ENCODE data around the gene SPATA17.

Gene SPATA17

DNA sequence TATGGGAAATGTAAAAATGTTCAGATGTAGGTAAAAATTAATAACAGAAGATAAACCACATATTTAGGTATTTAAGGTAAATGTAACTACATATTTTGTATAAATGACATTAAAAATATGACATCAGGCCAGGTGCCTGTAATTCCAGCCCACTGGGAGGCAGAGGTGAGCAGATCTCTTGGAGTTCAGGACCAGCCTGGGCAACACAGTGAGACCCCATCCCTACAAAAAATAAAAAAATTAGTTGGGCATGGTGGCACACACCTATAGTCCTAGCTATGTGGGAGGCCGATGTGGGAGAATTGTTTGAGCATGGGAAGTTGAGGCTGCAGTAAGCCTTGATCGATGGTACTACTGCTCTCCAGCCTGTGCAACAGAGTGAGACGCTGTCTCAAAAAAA lies 216.5 kb downstream of the SPATA17 start:
- no peak for DNase-seq (ENCODE audit: low read depth in 1 of 2, low spot score in 1 of 2)

DNA sequence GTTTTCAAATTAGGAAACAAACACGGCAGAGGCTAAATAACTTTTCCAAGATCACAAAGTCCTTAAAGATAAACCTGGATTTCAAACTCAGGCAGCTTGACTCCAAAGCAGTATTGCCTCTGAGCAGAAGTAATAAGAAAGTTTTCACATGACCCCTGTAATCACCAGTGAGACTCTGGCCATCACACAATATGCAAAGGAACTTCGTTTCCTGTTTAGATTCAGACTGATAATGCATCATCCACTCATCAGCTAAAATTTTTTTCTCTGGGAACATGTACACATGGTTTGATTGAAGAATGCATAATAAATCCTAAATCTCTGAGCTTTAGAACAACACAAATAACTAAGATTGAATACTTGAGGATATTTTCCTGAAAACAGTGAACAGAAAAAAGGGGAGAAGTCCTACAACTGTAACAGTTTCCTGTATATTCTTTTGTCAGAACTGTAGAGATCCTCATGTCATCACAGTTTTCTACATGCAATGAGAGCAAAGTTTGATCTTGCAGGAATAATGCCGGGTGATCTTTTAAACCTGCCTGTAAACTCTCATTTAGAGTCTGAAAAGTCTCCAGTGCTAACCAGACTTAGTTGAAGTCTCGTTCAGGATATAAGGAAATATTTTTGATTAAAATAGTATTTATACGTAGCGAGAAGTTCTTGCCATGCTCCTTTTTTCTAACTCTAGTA lies 225.3 kb downstream of the SPATA17 start:
- no peak for DNase-seq (ENCODE audit: low read depth in 1 of 2, low spot score in 1 of 2)

DNA sequence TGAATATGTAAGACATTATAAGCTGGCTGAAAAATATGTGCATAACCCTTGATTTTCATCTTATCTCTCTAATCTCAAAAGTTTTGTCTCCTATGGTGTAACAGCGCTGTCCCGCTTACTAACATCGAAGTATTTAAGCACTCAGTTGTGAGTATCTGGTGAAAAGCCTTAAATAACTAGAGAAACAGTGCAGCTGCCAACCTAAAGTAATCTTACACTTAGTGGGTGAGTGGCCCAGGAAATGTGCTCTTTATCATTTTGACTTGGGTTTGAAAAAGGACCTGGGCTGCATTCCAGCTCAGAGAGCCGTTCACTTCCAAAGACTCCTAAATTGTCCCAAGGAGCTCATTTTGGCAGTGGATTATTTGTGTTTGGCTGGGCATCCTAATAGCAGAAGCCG lies 225.9 kb downstream of the SPATA17 start:
- no peak for DNase-seq (ENCODE audit: low read depth in 1 of 2, low spot score in 1 of 2)

DNA sequence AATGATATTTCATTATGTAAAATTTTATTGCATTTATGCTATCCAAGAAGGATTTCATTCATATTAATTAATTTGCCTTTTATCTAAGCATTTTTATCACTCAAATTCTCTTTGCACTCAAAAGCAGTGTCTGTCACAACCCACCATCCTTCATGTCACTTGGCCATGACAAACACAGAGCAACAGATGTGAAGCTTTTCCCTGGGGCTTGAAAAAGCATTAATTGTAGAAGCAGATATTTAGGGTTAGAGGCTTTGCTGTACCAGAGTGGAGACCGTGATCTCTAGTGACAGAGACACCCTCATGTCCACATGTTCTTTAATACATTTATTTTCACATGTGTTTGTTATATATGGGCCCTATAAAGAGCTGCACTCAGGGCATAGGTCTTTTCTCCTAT lies 230.5 kb downstream of the SPATA17 start:
- no peak for DNase-seq (ENCODE audit: low read depth in 1 of 2, low spot score in 1 of 2)

DNA sequence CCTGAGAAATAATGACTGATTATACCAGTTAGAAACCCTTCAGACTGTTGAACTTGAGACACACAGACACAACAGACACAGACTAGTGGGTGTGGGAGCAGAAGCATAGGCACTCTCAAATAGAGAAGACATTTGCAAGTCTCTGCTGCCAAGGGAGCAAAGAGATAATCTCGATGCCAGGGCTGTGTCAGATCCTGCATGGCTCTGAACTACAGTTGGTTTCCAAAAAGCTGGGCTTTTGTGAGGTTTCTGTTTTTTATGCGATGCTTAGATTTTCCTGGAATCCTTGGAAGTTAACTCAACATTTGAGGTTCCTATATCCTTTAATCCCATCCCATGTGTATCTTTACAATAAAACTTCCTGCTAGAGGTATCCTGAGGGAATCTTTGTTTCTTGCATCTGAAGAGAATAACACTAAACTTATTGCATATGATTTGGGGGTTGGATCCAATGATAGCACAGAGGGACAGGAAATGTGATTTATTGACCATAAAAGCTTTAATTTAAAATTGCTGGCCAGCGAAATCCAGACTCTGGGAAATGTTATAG lies 236.4 kb downstream of the SPATA17 start:
- DNase-seq (ENCODE audit: low read depth in 1 of 2, low spot score in 1 of 2): no peak

DNA sequence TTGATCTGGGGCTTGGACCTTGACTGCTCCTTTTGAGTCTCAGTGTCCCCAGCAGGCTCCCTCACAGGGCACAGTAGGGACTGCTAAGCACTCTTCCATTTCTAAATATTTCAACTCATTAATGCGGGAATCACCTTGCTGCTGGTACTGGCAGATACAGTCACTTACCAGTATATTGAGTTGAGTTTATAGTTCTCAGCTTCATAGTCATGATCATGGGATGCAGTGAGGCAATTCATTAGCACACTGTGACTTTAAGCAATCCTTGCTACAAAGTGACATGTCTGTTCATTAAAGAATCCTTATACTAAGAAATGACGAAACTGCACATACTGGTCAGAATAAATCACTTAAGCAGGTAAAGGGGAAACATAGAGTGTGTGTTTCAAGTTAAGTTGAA lies 240.8 kb downstream of the SPATA17 start:
- DNase-seq (ENCODE audit: low read depth in 1 of 2, low spot score in 1 of 2): no peak

DNA sequence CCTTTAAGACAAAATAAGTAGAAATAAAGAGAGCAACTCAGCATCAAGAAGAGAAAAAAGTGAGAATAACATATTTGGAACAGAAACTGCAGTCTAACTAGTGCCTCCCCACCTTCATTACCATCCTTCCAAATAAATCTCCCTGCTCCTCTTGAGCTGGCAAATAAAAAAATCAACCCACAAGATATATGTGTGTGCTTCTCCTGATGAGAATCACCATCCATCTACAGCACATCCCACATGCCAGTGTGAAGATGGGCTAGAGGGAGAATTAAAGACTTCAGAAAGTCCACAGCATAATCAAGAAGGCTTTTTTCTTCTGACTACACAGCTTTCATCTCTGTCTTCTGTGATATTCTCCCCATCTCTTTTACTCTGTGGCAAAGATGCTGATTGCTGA lies 244.1 kb downstream of the SPATA17 start:
- DNase-seq (ENCODE audit: low read depth in 1 of 2, low spot score in 1 of 2): no peak

DNA sequence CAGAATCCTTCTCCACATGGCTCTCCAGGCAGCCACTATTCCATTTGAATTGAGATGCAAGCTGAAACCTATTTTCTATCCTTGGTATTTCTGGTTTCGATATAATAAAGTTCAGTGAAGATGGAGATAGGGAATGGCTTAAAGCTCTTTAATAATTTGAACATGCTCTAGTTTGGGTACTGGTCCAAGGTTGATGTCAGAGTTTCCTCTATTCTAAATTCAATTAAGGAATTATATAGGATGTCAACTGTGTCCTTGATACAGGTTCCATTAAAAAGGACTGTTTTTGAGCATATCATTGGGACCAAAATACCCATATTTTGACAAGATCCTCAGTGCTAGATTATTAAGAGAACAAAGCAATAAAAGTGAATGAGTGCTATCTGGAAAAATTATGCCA lies 245.3 kb downstream of the SPATA17 start:
- no peak for DNase-seq (ENCODE audit: low read depth in 1 of 2, low spot score in 1 of 2)

DNA sequence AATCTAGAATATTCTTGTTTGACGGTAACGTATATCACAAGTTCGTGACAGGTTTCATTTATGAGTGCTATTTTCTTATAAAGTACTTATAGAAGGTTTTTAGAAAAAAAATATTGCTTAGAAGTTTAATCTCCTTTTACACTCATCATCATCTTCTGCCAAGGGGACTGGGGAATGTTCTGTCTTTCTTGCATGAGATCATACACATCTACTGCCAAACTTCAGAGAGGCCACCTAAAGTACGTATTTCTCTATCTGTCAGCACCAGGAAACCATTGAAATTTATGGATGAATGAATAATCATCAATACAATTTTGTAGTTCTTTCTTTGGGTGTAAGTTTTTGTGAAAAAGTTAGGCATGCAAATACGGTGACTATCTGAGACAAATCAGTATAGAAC lies 245.8 kb downstream of the SPATA17 start:
- no peak for DNase-seq (ENCODE audit: low read depth in 1 of 2, low spot score in 1 of 2)

DNA sequence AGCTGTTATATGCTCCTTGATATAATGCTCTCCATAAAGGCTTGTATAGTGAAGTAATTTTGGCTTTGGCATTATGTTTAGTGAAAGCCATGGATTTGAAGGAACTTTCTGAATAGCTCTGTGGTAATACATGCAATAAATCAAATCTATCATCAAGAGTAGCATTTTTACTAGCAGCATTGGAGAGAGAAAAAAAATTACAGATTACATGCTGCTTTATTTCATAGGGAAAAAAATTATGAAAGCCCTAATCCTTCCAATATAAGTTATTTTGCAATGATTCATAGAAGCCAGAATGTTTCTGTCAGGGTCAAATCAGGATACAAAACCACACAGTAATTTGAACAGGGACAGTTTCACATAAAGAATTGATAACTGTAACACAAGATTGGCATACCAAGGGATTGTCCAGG lies 250.0 kb downstream of the SPATA17 start:
- DNase-seq (ENCODE audit: low read depth in 1 of 2, low spot score in 1 of 2): no peak

DNA sequence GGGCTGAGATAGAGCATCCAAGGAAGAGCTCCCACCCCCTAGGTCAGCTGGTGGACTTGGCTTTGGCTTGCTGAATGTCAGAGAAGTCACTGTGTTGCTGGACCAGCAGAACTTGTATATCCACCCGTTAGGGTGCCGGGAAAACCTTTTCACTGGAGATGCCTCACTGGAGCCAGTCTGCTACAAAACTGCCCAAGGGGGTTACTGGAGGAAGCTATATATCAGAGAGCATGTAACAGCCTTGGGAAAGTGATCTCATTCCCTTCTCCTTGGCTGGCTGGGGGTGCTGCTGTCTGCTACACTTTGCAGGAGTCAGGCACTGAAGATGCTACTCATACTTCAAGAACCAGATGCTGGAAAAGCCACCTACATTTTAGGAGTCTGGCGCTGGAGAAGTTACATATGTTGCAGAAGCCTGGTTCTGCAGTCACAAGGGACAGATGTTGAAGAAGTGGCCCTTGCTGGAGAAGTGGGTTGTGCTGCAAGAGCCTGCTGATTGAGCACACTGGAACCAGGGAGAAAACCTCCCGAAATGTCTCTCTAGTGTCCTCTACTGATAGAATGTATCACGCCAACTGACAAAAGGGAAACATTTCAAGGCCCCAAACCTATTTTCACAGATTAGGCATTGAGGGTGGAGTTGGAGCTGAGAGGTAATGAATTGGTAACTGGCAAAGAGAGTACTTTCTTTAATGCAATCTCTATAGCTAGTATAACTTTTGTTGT lies 250.6 kb downstream of the SPATA17 start:
- DNase-seq (ENCODE audit: low read depth in 1 of 2, low spot score in 1 of 2): no peak

DNA sequence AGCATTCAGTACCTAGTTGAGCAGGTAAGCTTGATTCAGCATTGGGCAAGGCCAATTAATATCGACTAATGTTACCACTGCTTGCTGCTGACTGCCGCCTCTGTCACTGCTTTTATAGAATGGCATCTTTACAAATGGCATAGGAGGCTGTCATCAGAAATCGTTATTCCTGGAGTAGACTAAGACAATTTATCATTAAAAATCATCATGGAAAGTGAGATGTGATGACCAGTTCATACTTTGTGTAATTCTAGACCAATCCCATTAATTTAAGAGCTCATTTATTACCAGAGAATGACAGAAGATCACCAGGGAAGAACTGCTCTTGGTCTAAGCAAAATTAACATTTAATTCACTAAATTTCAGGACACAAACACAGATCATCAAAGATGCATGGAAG lies 254.0 kb downstream of the SPATA17 start:
- DNase-seq (ENCODE audit: low read depth in 1 of 2, low spot score in 1 of 2): no peak

DNA sequence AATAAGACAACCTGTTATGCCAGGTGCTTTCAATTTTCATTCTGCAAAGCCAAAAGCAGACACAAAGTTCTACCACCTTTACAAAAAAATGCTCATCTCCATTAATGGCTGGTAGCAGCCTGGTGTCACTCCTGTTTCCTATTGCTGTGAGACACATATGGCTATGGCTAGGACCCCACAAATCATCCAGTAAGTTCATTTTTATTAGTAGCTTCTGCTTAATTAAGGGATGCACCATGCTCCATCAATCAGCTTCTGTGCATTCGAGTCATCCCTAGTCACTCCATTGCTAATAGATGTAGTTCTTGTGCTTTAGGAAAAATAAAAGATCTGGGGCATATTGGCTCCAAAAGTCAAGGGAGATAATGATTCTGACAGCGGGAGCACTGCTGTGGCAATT lies 257.2 kb downstream of the SPATA17 start:
- no peak for DNase-seq (ENCODE audit: low read depth in 1 of 2, low spot score in 1 of 2)

DNA sequence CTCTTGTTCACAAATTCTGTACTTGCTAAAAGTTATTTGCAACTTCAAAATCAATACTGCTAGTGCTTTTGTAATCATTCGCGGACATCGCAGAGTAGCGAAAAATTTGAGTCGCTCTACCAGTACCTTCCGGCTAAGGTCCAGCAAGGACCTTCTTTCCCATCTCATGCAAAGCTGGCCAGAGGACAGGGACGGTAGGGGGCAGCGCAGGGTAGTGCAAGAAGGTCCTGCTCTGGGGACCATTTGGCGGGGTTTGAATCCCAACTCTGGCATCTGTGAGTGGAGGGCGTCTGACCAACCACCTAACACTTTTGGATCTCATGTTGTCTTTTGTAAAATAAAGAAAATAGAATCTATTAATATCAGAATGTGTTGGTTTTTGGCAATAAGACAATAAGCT lies 258.3 kb downstream of the SPATA17 start:
- DNase-seq (ENCODE audit: low read depth in 1 of 2, low spot score in 1 of 2): no peak

DNA sequence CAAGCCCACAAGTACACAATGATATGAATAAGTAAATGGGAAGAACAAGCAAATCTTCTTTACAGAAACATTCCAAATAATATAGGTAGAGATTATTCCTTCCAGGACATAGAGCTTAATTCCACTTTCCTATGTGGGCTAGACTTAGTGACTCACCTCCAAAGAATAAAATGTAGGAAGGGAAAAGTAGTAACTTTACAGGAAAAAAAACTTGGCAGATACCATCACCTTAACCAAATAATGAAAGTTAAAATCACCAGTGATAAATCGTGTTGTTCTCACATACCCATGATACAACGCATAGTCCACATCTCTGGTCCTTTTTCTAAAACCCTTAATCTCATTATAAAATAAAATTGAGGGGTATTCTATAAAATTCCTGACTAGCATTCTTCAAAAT lies 260.8 kb downstream of the SPATA17 start:
- no peak for DNase-seq (ENCODE audit: low read depth in 1 of 2, low spot score in 1 of 2)

DNA sequence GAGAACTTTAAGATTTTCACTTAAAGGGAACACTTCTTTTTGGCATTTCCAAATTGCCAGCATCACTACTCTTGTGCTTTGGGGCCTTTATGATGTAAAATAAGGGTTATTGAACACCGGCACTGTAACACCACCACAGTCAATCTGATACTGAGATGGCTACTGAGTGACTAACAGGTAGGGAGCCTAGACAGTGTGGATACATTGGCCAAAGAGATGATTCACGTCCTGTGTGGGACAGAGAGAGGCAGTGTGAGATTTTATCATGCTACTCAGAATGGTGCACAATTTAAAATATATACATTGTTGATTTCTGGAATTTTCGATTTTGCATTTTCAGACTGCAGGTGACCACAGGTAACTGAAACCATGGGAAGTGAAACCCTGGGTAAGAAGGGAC lies 261.6 kb downstream of the SPATA17 start:
- no peak for DNase-seq (ENCODE audit: low read depth in 1 of 2, low spot score in 1 of 2)

DNA sequence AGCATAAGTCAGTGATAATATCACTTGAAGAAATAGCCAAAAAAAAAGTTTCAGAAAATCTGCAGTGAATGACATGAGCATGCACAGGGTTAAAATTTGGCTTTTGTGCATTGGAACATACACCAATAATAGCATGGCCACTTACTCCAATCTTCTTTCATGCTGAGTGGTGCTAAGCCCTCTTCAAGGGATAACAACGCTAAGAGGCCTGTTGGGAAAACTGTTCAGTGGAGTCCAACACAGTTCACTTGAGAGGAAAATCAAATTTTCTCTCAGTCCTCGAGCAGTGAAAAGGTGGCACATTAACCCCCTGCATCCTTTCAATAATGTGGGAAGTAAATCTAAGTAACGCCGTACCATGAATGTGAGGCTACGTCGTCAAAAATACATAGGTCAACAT lies 264.7 kb downstream of the SPATA17 start:
- no peak for DNase-seq (ENCODE audit: low read depth in 1 of 2, low spot score in 1 of 2)

DNA sequence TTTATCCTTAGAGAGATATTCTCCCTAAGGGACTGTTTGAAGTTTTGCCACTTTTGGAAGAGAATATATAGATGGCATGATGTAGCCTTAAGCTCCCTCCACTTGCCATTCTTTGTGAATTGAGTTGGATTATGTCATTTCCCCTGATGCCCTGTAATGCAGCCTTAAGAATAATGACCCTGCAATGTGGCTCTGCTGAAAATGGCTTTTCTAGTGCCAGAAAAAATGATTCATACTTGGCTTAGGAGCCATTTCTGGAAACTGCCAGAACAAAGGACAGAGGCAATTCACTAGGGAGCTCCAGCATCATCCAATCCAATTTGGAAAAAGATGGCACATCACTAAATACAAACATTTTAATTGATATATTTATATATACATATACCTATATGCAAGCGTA lies 265.3 kb downstream of the SPATA17 start:
- no peak for DNase-seq (ENCODE audit: low read depth in 1 of 2, low spot score in 1 of 2)

DNA sequence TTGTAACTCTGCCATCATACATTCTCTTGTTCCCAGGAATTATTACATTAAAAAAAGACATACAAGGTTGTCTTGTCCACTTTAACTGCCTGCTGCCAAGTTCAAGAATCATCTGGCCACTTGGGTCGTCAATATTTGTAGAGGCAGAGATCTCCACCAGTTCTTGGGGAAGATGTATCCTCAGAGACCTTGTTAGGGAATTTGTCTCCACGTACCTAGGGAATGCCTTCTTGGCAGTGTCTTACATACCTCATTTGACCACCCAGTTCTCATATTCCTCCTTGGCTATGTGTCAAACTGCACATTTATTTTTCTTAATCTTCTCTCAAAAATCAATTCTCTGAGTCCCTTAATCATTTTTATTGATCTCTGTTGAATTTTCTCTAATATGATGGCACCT lies 266.0 kb downstream of the SPATA17 start:
- DNase-seq (ENCODE audit: low read depth in 1 of 2, low spot score in 1 of 2): no peak

DNA sequence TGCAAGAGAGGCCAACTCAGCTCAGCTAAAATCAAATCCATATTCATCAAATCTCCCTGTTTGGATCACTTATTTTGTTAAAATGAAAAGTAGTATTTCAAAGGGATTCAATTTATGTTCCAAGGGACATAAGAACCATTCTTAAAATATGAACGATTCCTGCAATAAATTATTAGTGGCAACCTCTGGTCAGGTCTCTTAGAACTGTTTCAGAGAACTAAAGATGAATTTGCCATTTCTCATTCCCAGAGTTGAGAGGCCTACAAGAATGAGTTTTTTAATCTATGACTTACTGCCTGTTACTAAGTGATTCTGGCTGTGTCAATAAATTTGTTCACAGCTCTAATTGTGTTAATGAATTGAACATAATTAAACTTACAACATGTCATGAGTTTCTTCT lies 268.5 kb downstream of the SPATA17 start:
- no peak for DNase-seq (ENCODE audit: low read depth in 1 of 2, low spot score in 1 of 2)

DNA sequence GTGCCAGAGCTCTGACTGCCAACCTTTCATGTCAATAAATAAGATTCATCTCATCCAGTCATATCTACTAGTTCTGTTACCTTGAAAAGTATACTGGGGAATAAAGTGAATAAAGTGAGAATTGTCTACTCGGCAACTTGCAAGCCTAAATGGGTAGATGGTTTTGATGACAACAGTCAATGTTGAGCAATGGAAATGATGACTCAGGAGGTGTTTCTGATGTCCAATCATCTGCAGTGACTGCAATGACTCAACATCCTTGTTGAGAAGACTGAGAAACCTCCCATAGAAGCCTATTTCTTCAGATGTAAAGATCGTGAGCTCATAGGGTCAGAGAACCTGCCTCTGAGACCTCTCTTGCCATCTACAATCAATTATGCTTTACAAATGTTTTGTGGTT lies 276.4 kb downstream of the SPATA17 start:
- no peak for DNase-seq (ENCODE audit: low read depth in 1 of 2, low spot score in 1 of 2)

DNA sequence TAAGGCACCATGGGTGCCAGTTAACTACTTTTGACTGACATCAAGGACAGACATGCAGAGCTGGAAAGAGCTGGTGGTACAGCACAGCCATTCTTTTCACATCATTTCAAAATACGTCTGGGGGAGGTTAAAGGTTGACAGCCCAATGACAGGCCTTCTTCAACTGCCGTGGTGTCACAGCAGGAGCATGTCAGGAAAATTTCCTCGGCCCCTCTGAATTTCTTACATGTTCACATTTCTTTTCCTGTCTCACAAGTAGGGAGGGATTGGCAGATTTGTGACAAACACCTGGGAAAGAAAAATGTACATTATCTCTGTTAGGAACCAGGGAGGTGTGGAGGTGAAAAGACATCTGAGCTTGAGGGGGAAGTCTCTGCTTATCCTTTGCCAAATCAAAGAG lies 279.1 kb downstream of the SPATA17 start:
- DNase-seq (ENCODE audit: low read depth in 1 of 2, low spot score in 1 of 2): no peak

DNA sequence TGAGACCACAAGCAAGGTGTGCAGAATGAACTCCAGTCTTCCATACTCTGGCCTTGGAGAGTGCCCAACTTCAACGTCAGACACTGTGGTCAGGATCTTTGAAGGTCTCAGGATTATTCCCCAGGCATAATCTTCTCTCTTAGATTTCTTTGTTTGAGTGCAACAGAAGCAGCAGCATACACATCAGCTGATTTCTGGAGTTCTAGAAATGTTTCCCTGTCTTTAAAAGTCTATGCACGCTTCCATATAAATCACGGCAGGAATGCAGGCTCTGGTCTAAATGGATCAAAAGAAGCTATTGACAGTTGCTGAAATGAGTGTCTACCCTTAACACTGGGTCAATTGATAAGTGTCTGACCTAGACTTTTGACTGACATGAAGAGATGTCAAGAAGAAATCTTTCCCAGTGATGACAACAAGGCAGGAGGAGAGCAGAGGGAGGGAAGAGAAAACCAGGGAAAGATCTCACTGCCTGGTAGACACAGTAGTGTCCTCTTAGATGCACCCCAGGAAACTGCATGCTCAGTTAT lies 279.7 kb downstream of the SPATA17 start:
- no peak for DNase-seq (ENCODE audit: low read depth in 1 of 2, low spot score in 1 of 2)

Data from activated CD4-positive, alpha-beta T cell treated with anti-CD3 and anti-CD28 coated beads, Interleukin-2, amount 50 U/mL, for 24 hours (primary cell).